Hippocampal formation (tissue), 2 donors: ENCODE data around the gene TBX10.
"Not testable (repeated sequence)": the region's sequence is repeated elsewhere in the genome, so short reads cannot be mapped to it uniquely, and the experiment has no call there.

Source experiments
- DNase-seq, 2 donors: peaks; one replicate each; lab custom pipeline; 2025; lab: John Stamatoyannopoulos, UW

The TBX10 gene

GRCh38 chr11:67639438-67639859 is at the start of gene TBX10:
Gene TBX10 (minus strand): TSS chr11:67639763. CDS start chr11:67639472, 291 bp downstream.
- no peak for DNase-seq

GRCh38 chr11:67689178-67689577 is 49.6 kb upstream of the TBX10 start:
- DNase-seq = no peak

- DNase-seq = no peak
These were observed 48.4 kb upstream of the TBX10 start for GRCh38 chr11:67687986-67688385.

DNA sequence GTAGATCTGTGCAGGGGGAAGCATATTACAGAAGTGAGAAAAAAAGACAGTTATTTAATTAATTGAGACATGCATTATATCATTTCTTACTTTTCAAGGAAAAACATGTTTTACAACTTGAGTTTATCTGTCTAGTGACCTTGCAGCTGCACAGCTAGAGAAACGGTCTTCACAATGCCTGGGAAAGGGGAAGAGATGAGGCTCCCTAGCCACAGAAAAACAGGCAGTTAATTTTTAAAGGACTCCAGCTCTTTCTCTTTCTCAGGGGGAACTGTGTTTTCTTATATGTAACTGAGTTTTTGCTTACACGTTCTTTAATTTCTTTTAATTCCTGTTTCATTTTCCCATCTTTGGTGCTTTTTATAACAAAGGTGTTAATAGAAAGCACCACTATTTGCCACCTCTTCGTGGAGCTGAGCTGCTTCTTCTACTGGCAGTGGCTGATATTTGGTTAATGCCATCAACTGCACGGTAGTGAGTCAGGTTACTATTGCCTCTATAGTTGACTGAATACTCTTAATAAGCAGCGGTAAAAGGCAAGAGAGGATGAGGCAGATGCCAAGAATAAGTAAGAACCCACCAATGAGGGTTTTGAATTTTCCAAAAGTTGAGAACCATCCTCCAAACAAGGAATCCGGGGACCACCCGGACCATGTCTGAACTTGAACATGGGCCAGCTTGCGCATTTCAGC is 46.2 kb upstream of the TBX10 start:
- DNase-seq = not testable (repeated sequence)

- not testable (repeated sequence) for DNase-seq
These were observed 42.8 kb upstream of the TBX10 start for GRCh38 chr11:67682126-67683034.

GRCh38 chr11:67680696-67681470 is 41.3 kb upstream of the TBX10 start:
- no peak for DNase-seq

DNA sequence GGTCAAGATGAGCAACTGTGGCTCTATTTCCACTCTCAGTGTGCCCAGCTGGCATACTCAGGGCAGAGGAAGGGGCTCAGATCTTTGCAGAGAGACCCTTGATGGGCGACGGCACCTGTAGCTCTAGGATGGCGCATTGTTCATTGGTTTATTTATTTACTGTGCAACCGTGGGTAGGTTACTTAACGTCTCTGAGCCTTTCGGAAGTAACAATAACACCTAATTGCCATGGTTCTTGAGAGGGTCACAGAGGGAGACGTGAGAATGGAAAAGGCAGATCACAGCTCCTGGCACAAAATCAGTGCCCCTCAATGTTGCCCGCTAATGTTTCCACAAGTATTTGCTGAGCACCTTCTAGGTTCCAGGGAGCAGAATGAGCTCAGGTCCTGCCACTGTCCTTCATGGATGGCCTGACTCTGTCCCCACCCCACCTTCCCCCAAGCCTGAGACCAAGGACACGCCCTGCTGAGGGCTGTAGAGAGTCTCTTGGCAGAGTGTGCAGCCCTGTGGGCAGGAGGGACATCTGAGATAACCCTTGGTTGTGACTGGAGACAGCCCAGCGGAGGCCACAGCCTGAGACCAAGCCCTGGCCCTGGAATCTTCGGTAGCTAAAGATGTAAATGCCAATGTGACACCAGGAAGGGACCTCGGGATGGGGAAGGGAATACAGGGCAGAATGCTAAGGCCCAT is 35.6 kb upstream of the TBX10 start:
- no peak for DNase-seq

DNA sequence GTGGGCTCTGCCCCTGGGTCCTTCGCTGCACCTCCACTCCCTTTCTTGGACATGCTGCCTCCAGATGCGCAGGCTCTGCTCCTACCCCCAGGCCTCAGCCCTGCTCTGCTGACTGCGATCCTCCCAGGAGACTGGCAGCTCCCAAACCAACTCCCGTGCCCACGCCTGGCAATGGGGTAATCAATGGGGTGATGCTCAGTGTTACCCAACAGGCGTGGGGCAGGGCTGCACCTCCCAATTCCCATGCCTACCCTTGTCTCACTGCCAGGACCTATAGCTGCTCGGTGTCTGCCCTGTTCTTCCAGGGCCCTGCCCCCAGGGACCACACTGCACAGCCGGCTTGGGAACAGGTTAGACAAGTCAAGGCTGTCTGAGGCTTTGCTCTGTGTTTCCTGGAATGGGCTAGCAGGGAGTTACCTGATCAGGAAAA is 34.9 kb upstream of the TBX10 start, which contains the start of gene ALDH3B2:
Gene ALDH3B2, minus strand, starts transcription at position 182 of the 430 bp plus-strand sequence. CDS start 7,688 bp downstream, outside the sequence.
- DNase-seq = no peak

- DNase-seq = no peak
These were observed 34.3 kb upstream of the TBX10 start for GRCh38 chr11:67673902-67674301.

DNA sequence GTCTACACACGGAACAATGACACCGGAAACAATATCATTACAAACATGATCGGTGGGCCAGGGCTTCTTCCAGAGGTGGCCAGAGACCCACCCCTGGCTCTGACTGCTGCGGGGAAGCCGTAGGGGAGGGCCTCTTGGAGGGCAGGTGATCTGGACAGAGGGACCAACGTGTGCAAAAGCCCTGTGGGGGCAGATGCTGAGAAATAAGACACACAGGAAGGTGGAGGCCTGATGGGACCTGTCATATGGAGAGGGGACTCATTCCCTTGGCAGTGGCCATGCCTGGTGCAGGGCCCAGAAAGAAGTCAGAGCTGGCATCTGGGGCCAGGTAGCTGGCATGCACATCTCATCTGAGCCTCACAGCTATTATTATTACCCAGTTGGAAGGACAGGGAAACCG is 33.8 kb upstream of the TBX10 start:
- no peak for DNase-seq

DNA sequence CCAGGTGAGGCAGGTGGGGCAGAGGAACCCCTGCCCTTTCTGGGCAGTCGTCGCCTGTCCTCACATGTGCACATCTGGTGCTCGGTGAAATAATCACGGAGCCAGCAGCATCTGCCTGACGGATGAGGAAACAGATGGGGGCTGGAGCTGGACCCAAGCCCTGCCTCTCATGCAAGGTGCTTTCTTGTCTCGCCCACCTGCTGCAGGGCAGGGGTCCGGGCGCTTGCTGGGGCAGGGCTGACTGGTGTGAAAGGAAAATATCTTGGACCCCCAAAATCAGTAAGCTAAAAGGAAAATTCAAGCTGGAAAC is 31.6 kb upstream of the TBX10 start:
- no peak for DNase-seq

DNA sequence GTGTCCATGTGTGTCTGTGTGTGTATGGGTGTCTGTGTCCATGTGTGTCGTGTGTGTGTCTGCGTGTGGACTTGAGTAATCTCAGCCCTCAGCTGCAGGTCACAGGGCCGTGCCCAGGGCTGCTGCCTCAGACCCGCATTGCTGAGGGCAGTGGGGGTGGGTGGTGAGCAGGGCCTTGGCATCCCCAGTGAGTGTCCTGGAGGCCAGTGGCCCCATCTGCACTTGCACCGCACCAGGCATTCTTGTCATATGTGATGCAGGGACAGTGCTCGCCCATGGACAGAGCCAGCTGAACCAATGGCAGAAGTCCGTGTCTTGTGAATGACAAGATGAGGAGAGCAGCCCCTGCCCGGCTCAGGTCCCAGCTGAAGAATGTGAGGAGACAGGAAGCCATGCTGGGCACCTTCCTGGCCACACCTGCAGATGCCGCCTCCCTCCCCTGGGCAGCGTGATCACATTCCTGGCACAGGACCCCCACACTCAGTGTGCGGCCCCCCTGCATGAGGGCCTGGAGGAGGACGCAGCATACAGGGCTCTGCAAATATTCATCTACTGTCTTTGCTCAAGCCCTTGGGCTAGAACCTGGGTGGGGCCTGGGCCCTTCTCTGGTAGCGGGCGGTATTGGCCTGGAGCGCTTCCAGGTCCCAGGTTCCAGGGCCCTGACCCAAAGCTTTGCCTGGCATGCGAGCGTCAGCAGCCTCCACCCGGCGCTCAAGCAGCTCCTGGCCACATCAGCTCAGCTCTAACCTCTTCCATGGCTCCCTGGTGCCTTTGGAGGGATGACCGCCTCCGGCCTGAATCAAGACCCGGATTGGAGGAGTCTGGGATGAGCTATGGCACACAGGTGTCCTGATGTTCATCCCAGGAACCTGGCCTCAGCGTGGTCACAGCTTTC is 31.0 kb upstream of the TBX10 start:
- DNase-seq = no peak

- no peak for DNase-seq
These were observed 28.6 kb upstream of the TBX10 start for GRCh38 chr11:67668192-67668551.

- no peak for DNase-seq
These were observed 28.1 kb upstream of the TBX10 start for GRCh38 chr11:67667490-67668191.

DNA sequence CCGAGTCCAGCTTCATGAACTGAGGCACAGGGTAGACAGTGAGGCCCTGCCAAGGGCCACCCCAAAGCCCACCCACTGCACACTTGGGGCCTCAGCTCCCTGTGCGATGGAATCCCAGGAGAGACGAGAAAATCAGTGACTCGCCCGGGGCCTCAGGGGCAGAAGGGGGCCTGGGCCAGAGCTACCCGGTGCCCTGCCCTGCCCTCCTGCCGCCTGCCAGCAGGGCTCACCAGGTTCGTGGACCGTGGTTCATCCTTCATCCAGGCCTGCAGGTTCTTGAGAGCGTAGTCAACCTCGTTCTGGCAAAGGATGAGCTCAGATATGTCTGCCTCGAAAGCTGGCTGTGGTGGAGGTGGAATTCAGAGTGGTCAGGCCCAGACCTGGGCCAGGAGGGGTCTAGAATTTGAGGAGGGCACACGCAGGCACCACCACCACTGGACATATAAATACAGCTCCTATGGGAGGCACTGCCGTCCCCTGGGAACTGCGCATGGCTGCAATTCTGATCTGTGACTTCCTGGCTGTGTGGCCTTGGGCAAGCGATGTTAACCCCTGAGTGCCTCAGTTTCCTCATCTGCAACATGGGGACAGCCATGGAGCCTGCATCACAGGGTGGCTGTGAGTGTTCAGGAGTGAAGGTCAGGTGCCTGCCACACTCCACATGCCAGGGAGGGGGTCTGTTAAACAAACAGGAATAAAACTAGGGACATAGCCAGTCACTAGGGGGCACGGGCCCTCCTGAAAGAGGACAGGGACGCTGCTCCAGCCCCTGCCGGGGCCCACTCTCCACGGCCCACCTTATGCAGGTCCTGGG is 27.3 kb upstream of the TBX10 start:
- DNase-seq = no peak

DNA sequence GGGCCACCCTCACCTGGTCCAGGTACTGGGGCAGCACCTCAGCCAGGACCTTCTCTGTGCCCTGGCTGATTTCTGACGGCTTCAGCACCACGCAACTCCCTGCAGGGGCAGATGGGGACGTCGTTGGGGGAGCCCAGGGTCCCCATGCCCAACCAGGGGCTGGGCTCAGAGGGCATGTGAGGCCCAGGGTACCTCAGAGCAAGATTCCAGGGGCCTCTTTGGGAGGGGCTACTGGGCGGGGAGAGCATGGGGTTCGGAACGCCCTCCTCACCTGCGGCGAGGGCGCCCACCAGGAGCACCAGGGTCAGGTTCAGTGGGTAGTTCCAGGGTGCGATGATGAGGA is 26.7 kb upstream of the TBX10 start:
- no peak for DNase-seq

GRCh38 chr11:67665541-67666302 is 26.2 kb upstream of the TBX10 start:
- no peak for DNase-seq

- no peak for DNase-seq
These were observed 25.4 kb upstream of the TBX10 start for GRCh38 chr11:67664696-67665540.
